Fibroblast of lung (primary cell): ENCODE measurements around the gene SAP30BP. TPM values are rescaled to one million over a fixed set of nuclear protein-coding genes. Genes with fewer than 3 reads are reported as not detected.

Experiments
- DNase-seq, 2 donors: peaks; one replicate each; pipeline versions ENCODE4 v3.0.0 to v3.0.0-alpha.2; 2010; ENCODE audit warnings: low read depth in 2 of 2
- H2AFZ ChIP-seq: 2 replicates; pipeline ENCODE4 v1.5.1; 2012; ENCODE audit warnings: low read length, control low read depth, inconsistent platforms
- H3K27ac ChIP-seq: 2 replicates; pipeline ENCODE4 v1.5.1; 2011; ENCODE audit warnings: low read length, control low read depth; ENCODE audit not compliant: insufficient read depth
- H3K27me3 ChIP-seq: 2 replicates; pipeline ENCODE4 v1.5.1; 2011; ENCODE audit warnings: mild to moderate bottlenecking, low read length; ENCODE audit not compliant: control insufficient read depth, insufficient read depth
- H3K36me3 ChIP-seq: 2 replicates; pipeline ENCODE4 v1.5.1; 2011; ENCODE audit warnings: low read length; ENCODE audit not compliant: control insufficient read depth, insufficient read depth
- H3K4me1 ChIP-seq: 2 replicates; pipeline ENCODE4 v1.5.1; 2011; ENCODE audit warnings: low read length; ENCODE audit not compliant: control insufficient read depth, insufficient read depth; ENCODE audit errors: extremely low read depth
- H3K4me2 ChIP-seq: 2 replicates; pipeline ENCODE4 v1.5.1; 2011; ENCODE audit warnings: low read length, control low read depth; ENCODE audit not compliant: insufficient read depth; ENCODE audit errors: extremely low read depth
- H3K4me3 ChIP-seq, 4 experiments: fragments of 200-600 bp in 1 of 4; sonication (generic) in 1 of 4; replicated peaks in 1 of 4; 2 replicates each; pipeline ENCODE4 v1.5.1; 2011 to 2016; ENCODE audit warnings: low read length in 4 of 4, low read depth in 3 of 4, mild to moderate bottlenecking in 3 of 4, control low read depth in 2 of 4, inconsistent platforms in 1 of 4, mixed read lengths in 1 of 4; ENCODE audit not compliant: insufficient read depth in 1 of 4; ENCODE audit errors: control extremely low read depth in 1 of 4
- H3K79me2 ChIP-seq: 2 replicates; pipeline ENCODE4 v1.5.1; 2012; ENCODE audit warnings: mild to moderate bottlenecking, low read length, inconsistent platforms; ENCODE audit not compliant: control insufficient read depth, insufficient read depth
- H3K9ac ChIP-seq: 2 replicates; pipeline ENCODE4 v1.5.1; 2011; ENCODE audit warnings: mild to moderate bottlenecking, low read length, control low read depth; ENCODE audit not compliant: insufficient read depth
- H3K9me3 ChIP-seq: 2 replicates; pipeline ENCODE4 v1.5.1; 2012; ENCODE audit warnings: low read depth, low read length; ENCODE audit not compliant: control insufficient read depth, insufficient read depth
- H4K20me1 ChIP-seq: 2 replicates; pipeline ENCODE4 v1.5.1; 2011; ENCODE audit warnings: low read length; ENCODE audit not compliant: control insufficient read depth, insufficient read depth; ENCODE audit errors: extremely low read depth
- CTCF ChIP-seq, 2 donors: IDR thresholded peaks in 1 of 2; conservative IDR thresholded peaks in 1 of 2; 1 replicate in 1 of 2; 2 replicates in 1 of 2; pipeline ENCODE4 v1.5.1; 2011 to 2012; ENCODE audit warnings: low read length in 2 of 2, control low read depth in 1 of 2, inconsistent platforms in 1 of 2, low read depth in 1 of 2, mild to moderate bottlenecking in 1 of 2
- EZH2 ChIP-seq: IDR thresholded peaks from 2 replicates; pipeline ENCODE4 v1.5.1; 2012; ENCODE audit warnings: low read length, control low read depth, mild to moderate bottlenecking; ENCODE audit errors: missing control alignments
- polyA plus RNA-seq, 2 donors: library from polyadenylated mRNA; depleted of rRNA in 1 of 2; stranded (reverse) in 1 of 2; unstranded in 1 of 2; fragments of >200 nt; gene quantifications; 2 replicates each; pipeline ENCODE4 v1.2.1, GENCODE V29; 2011 to 2012; ENCODE audit warnings: missing spikeins in 1 of 2
- total RNA-seq: library from RNA; depleted of rRNA; stranded (reverse); fragments of >200 nt; gene quantifications from 2 replicates; pipeline ENCODE4 v1.2.1, GENCODE V29; 2014

SAP30BP gene
- total and polyA plus RNA-seq, 2 donors (not counting 1 experiment from before 2014, with no cell fraction given) = 43.9 to 61.0 TPM

- no peak overlapping the region for H3K4me2 ChIP-seq
- H2AFZ ChIP-seq = no peak overlapping the region
- TF ChIP-seq CTCF (conservative IDR thresholded peaks at IDR 0.05 in 1 of 2, IDR thresholded peaks at IDR 0.05 in 1 of 2; ENCODE audit: low read depth in 1 of 2, low read length in 2 of 2) = no peak
- TF ChIP-seq EZH2 = no peak
- no peaks in the 10 kb centered on the region for H3K27me3 ChIP-seq
- H4K20me1 ChIP-seq = no peaks in the 10 kb centered on the region
- DNase-seq = no peak
- H3K36me3 ChIP-seq = no peaks in the 10 kb centered on the region
- no peak overlapping the region for H3K27ac ChIP-seq
- no peaks in the 10 kb centered on the region for H3K79me2 ChIP-seq
- H3K9ac ChIP-seq = no peak overlapping the region
- no peaks in the 10 kb centered on the region for H3K9me3 ChIP-seq
- H3K4me3 ChIP-seq = no peak overlapping the region
- H3K4me1 ChIP-seq = no peaks in the 10 kb centered on the region
These were observed 44.3 kb upstream of the SAP30BP start for GRCh38 chr17:75622771-75623273.

DNA sequence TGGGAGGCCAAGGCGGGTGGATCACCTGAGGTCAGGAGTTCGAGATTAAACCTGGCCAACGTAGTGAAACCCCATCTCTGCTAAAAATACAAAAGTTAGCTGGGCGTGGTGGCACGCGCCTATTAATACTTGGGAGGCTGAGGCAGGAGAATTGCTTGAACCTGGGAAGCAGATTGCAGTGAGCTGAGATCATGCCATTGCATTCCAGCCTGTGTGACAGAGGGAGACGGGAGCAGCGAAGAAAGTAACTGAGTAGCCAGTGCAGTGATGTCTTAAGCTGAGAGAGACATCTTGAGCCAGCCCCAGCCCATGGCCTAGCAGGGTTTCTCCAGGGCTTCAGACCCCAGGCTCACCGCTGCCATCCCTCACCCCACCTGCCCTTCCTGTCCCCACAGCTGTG is 43.8 kb upstream of the SAP30BP start:
- Histone ChIP-seq H2AFZ (no peak overlapping the region), H3K4me2 (no peak overlapping the region), H3K79me2 (no peaks in the 10 kb centered on the region), H3K4me3 (no peak overlapping the region), H3K36me3 (no peaks in the 10 kb centered on the region), H3K9ac (no peak overlapping the region), H3K4me1 (no peaks in the 10 kb centered on the region), H3K27ac (no peak overlapping the region), H3K9me3 (no peaks in the 10 kb centered on the region), H4K20me1 (no peaks in the 10 kb centered on the region), H3K27me3 (no peaks in the 10 kb centered on the region)
- no peak for DNase-seq
- TF ChIP-seq EZH2 (no peak), CTCF (conservative IDR thresholded peaks at IDR 0.05 in 1 of 2, IDR thresholded peaks at IDR 0.05 in 1 of 2; ENCODE audit: low read depth in 1 of 2, low read length in 2 of 2) (no peak)

- Histone ChIP-seq H2AFZ (no peak overlapping the region), H3K36me3 (no peaks in the 10 kb centered on the region), H3K9ac (no peak overlapping the region), H3K4me1 (no peaks in the 10 kb centered on the region), H4K20me1 (no peaks in the 10 kb centered on the region), H3K79me2 (no peaks in the 10 kb centered on the region), H3K4me2 (no peak overlapping the region), H3K4me3 (no peak overlapping the region), H3K27ac (no peak overlapping the region), H3K9me3 (no peaks in the 10 kb centered on the region), H3K27me3 (no peaks in the 10 kb centered on the region)
- TF ChIP-seq EZH2 (no peak), CTCF (conservative IDR thresholded peaks at IDR 0.05 in 1 of 2, IDR thresholded peaks at IDR 0.05 in 1 of 2; ENCODE audit: low read depth in 1 of 2, low read length in 2 of 2) (no peak)
- no peak for DNase-seq
These were observed 43.1 kb upstream of the SAP30BP start for GRCh38 chr17:75624021-75624420.
